Heart left ventricle (tissue), 13 donors: ENCODE measurements around the gene HOGA1.

ENCODE experiments used
- POLR2A ChIP-seq, 2 donors: fragments of 450-650 bp; IDR thresholded peaks; one replicate each; pipeline ENCODE4 v1.6.1; 2017; ENCODE audit warnings: antibody characterized with exemption in 2 of 2, mild to moderate bottlenecking in 2 of 2, moderate library complexity in 2 of 2
- TF ChIP-seq, protein P1 (sequence below), 12 donors: fragments of 200-600 bp; sonication (generic) in 4 of 12; IDR thresholded peaks; one replicate each; pipeline versions ENCODE4 v1.5.0 to v1.8.0; 2018 to 2022; ENCODE audit warnings: antibody characterized with exemption in 12 of 12, mild to moderate bottlenecking in 5 of 12
- donor health status: ischemic (EF 13 %, LVEDD 7.1; RV severe dilation, severe dysfunction).
- donor health status: DM: no; HTN: yes; CAD: no.
- donor health status: DM: no; HTN: no; CAD: no.
- donor health status: ischemic (EF 25% LVEDD 6.9; RV normal size, moderate dysfunction).
- donor health status: ischemic (EF 25% LVEDD 5.7; RV mildly dilated, moderate dysfunction).
- donor health status: ischemic (EF 35%, LVEDD 5.7; RV mildly dilated, moderate dysfunction).
- donor health status: nonischemic (EF 11% LVEDD 7.7; RV severe dilation, severe dysfunction).
- donor health status: DM: yes; HTN: yes; CAD: no.
- donor health status: PGD.
- donor health status: ischemic (EF 29% LVEDD 5.4; RV normal size, mild dysfunction).
- donor health status: nonischemic (EF 23%, LVEDD 6.1; RV moderate dilation, normal function).

DNA sequence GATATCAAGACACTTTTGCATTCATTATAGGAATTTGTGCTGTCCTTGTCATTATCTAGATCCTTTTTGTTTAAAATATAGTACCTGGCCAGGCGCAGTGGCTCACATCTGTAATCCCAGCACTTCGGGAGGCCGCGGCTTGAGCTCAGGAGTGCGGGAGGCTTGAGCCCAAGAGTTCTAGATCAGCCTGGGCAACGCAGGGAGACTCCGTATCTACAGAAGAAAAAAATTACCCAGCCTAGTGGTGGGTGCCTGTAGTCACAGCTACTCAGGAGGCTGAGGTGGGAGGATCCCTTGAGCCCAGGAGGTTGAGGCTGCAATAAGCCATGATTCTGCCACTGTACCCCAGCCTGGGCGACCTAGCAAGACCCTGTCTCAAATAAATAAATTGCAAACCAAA is 49.7 kb downstream of the HOGA1 start:
- no peak for TF ChIP-seq POLR2A (IDR thresholded peaks at IDR 0.05)
- TF ChIP-seq, protein P1, sequence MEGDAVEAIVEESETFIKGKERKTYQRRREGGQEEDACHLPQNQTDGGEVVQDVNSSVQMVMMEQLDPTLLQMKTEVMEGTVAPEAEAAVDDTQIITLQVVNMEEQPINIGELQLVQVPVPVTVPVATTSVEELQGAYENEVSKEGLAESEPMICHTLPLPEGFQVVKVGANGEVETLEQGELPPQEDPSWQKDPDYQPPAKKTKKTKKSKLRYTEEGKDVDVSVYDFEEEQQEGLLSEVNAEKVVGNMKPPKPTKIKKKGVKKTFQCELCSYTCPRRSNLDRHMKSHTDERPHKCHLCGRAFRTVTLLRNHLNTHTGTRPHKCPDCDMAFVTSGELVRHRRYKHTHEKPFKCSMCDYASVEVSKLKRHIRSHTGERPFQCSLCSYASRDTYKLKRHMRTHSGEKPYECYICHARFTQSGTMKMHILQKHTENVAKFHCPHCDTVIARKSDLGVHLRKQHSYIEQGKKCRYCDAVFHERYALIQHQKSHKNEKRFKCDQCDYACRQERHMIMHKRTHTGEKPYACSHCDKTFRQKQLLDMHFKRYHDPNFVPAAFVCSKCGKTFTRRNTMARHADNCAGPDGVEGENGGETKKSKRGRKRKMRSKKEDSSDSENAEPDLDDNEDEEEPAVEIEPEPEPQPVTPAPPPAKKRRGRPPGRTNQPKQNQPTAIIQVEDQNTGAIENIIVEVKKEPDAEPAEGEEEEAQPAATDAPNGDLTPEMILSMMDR (IDR thresholded peaks at IDR 0.05): peak in 4 of 12 donors; percentile 8 to 22 (median 14)
